GM12872 (cell line): ENCODE results near the gene MRPS7.
A peak's percentile ranks its signal among the peaks of the same experiment; 100 is the strongest.

Experiments
- CTCF ChIP-seq: IDR thresholded peaks from 3 replicates; pipeline ENCODE4 v1.5.1; 2011; ENCODE audit warnings: low read depth, mild to moderate bottlenecking, low read length, moderate library complexity; ENCODE audit not compliant: insufficient read depth

MRPS7 gene

GRCh38 chr17:75239778-75240393 is 21.8 kb upstream of the MRPS7 start:
- TF ChIP-seq CTCF = no peak

- peak; percentile 67 for TF ChIP-seq CTCF
Observed at GRCh38 chr17:75240394-75241142, 21.1 kb upstream of the MRPS7 start.

- no peak for TF ChIP-seq CTCF
Observed at GRCh38 chr17:75241143-75241430, 20.6 kb upstream of the MRPS7 start.

GRCh38 chr17:75241502-75241901 is 20.2 kb upstream of the MRPS7 start:
- TF ChIP-seq CTCF = no peak

- no peak for TF ChIP-seq CTCF
Observed at GRCh38 chr17:75241996-75242460, 19.7 kb upstream of the MRPS7 start.

- no peak; the same call in 2 of the 3 replicates for TF ChIP-seq CTCF
Observed at GRCh38 chr17:75242461-75243042, 19.1 kb upstream of the MRPS7 start.

- TF ChIP-seq CTCF = no peak
Observed at GRCh38 chr17:75244133-75244866, 17.4 kb upstream of the MRPS7 start.
